IPS-18c (cell line): ENCODE measurements around the gene MDM4.
"Not testable (repeated sequence)": the region's sequence is repeated elsewhere in the genome, so short reads cannot be mapped to it uniquely, and the experiment has no call there.

Experiments
- H3K4me3 ChIP-seq: 2 replicates; pipeline ENCODE4 v1.7.0; 2013; ENCODE audit warnings: low read depth, mild to moderate bottlenecking, low read length, moderate library complexity; ENCODE audit not compliant: insufficient read depth
- H3K9me3 ChIP-seq: one replicate; pipeline ENCODE4 v1.6.1; 2013; ENCODE audit warnings: mild to moderate bottlenecking, low read length, moderate library complexity; ENCODE audit not compliant: control insufficient read depth, insufficient read depth

MDM4 gene

DNA sequence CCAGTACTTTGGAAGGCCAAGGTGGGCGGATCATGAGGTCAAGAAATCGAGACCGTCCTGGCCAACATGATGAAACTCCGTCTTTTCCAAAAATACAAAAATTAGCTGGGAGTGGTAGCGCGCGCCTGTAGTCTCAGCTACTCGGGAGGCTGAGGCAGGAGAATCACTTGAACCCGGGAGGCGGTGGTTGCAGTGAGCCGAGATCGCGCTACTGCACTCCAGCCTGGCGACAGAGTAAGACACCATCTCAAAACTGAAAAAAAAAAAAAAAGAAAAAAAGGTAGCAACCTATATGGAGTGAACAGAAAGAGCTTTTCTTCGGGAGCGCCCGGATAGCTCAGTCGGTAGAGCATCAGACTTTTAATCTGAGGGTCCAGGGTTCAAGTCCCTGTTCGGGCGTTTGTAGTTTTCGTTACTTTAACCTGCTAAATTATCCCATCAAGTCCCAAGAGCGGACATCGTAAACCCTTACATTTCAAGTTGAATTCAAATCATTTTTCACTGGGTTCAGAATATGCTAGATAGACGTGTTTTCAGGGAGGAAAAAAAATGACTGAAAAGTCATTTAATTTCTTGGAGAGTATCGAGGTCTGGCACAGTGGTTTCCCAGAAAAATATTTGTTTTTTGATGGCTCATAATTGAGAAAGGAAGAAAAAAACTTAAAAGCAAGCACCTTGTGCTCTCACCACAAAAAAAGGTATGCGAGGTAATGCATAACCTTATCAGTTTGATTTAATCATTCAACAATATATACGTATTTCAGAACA lies 9.8 kb upstream of the MDM4 start:
- peak overlapping the region; percentile 47; the same call in 1 of the 2 replicates for H3K4me3 ChIP-seq
- no peaks in the 10 kb centered on the region for H3K9me3 ChIP-seq

DNA sequence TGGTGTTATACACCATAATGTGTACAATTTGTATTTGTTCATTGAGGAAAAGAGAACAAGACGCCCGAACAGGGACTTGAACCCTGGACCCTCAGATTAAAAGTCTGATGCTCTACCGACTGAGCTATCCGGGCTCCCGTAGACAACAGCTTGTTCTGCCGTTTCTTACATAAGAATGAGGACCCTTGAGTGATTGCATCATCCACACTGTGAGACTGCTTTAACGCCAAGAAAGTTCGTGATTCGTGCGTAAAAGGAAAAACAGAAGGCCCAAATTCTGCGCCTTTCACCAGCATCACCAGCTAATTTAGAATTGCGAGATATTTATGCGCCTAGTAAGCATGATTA lies 9.3 kb upstream of the MDM4 start:
- peak overlapping the region; percentile 60 for H3K4me3 ChIP-seq
- H3K9me3 ChIP-seq = no peaks in the 10 kb centered on the region

DNA sequence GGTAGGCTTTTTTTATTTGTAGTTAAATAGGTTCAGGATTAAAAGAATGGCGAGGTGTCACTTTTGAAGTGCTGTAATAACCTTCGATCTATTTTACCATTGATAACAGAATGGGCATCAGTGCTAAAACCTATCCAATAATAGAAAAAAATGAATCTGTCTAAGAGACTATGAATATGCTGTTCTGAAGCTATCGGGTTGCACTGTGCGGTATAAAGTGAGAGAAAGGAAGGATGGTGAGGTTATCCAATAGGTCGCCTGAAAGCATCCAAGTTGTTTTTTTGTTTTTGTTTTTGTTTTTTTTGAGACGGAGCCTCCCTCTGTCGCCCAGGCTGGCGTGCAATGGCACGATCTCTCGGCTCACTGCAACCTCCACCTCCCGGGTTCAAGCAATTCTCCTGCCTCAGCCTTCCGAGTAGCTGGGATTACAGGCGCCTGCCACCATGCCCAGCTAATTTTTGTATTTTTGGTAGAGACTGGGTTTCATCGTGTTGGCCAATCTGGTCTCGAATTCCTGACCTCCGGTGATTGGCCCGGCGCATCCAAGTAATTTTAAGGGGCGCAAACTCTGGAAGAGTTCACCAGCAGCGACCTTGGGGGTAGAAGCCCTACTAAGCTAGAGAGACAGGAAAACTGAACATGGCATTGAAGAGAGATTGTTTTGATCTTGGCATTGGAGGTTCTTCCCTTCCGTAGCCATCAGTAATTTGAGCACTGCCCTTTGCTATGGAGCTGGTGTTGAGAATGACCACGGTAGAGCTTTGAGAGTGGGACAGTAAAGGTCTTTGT lies 8.7 kb upstream of the MDM4 start:
- H3K9me3 ChIP-seq = no peaks in the 10 kb centered on the region

DNA sequence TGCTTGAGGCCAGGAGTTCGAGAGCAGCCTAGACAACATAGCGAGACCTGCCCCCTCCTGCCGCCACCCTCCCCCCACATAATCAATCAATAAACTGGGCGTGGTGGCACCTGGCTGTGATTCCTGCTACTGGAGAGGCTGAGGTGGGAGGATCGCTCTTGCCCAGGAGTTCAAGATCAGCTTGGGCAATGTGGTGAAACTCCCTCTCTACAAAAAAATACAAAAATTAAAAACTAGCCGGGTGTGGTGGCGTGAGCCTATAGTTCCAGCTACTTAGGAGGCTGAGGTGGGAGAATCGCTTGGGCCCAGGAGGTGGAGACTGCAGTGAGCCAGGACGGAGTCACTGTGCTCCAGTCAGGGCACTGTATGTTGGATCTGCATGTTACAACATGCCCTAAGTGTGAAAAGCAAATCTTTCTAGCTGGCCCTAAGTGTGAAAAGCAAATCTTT lies 7.0 kb upstream of the MDM4 start:
- no peak overlapping the region for H3K4me3 ChIP-seq
- H3K9me3 ChIP-seq = peaks cover 2% of the 10 kb centered on the region

More for the DNA sequence above, 8.7 kb upstream of the MDM4 start:
- peak overlapping the region; percentile 60 for H3K4me3 ChIP-seq

DNA sequence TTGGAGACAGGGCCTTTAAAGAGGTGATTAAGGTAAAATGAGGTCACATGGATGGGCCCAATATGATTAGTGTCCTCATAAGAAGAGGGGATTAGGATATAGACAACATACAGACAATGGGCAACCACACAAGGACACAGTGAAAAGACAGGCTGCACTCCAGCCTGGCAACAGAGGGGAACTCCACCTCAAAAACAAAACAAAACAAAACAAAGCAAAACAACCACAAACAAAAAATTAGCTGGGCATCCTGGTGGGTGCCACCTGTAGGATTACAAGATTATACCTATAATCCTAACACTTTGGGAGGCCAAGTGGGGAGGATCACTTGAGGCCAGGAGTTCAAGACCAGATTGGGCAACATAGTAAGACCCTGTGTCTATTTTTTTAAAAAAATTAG lies 4.8 kb upstream of the MDM4 start:
- peaks cover 2% of the 10 kb centered on the region for H3K9me3 ChIP-seq
- no peak overlapping the region for H3K4me3 ChIP-seq

DNA sequence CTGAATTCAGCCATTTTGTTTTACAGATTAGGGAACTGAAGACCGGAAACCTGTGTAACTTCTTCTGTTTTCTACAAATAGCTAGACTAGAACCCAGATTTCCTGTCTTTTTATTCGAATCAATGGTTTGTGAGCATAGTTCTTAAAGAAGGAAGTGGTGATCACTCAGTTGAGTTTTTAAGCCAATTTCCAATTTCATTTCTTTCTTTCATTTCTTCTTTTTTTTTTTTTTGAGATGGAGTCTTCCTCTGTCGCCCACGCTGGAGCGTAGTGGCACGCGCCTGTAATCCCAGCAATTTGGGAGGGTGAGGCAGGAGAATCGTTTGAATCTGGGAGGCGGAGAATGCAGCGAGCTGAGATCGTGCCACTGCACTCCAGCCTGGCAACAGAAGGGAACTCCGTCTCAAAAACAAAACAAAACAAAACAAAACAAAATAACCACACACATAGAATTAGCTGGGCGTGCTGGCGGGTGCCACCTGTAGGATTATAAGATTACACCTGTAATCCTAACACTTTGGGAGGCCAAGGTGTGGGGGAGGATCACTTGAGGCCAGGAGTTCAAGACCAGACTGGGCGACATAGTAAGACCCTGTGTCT lies 3.0 kb upstream of the MDM4 start:
- peaks cover 2% of the 10 kb centered on the region for H3K9me3 ChIP-seq
- H3K4me3 ChIP-seq = no peak overlapping the region

DNA sequence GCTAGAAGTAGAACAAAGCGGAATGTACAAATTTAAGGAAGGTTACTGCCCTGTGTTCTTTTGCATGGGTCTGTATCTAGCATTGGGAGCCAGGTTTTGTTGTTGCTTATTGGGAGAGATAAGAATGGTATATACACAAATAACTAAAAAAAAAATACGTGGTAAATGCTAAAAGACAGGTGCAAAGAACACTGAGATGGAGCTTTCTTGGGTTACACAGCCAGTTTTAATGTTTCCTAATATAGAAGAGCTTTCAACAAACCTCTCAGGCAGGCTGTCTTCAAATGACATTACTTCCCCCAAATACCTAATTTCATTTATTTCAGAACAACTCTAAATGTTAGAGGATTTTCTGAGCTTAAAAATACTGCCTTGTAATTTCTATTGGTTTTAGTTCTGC lies 1.4 kb upstream of the MDM4 start:
- Histone ChIP-seq H3K4me3 (no peak overlapping the region), H3K9me3 (peaks cover 2% of the 10 kb centered on the region)

DNA sequence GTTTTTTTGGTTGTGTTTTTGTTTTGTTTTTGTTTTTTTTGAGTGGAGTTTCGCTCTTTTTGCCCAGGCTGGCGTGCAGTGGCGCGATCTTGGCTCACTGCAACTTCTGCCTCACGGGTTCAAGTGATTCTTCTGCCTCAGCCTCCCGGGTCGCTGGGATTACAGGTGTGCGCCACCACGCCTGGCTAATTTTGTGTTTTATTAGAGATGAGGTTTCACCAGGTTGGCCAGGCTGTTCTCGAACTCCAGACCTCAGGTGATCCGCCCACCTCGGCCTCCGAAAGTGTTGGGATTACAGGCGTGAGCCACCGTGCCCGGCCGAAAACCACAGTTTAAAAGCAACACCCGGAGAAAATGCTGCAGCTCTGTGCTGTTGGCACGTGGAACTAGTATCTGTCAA lies 1.2 kb downstream of the MDM4 start:
- H3K9me3 ChIP-seq = not testable (repeated sequence)
- peak overlapping the region; percentile 94; the same call in 1 of the 2 replicates for H3K4me3 ChIP-seq

DNA sequence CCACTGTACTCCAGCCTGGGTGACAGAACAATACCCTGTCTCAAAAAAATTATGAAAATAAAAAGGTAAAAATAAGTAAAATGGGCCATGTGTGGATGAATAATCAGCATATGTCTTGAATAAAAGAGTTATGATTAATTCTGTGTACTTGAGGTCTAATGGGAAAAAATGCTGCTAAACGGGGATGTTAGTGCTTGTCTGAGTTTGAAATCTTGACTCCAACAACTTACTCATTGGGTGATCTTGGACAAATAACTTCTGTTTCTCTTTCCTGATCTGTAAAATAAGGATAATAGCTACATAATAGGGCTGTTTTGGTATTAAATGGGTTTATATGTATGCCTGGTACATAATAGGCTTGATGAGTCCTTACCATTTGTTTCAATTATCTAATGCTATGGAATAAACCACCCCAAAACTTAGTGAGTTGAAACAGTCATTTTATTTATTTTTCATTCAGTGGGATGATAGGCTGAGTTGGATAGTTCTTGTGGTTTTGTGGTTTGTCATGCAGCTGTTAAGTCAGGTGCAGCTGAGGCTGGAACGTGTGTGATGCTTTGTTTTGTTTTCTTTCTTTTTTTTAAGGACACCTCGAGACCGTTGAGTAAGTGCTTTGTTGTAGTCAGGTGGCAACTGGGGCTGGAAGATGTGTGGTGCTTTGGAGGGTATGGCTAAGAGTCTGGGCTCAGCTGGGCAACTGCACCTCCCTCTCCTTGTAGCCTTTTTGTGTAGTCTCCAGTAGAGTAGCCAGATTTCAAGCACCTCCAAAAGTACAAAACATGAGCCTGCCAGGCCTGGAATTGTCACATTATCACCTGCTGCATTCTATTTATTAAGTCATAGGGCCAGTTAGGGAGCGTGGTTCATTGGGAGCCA lies 4.9 kb downstream of the MDM4 start:
- no peaks in the 10 kb centered on the region for H3K9me3 ChIP-seq
- H3K4me3 ChIP-seq = no peak overlapping the region

DNA sequence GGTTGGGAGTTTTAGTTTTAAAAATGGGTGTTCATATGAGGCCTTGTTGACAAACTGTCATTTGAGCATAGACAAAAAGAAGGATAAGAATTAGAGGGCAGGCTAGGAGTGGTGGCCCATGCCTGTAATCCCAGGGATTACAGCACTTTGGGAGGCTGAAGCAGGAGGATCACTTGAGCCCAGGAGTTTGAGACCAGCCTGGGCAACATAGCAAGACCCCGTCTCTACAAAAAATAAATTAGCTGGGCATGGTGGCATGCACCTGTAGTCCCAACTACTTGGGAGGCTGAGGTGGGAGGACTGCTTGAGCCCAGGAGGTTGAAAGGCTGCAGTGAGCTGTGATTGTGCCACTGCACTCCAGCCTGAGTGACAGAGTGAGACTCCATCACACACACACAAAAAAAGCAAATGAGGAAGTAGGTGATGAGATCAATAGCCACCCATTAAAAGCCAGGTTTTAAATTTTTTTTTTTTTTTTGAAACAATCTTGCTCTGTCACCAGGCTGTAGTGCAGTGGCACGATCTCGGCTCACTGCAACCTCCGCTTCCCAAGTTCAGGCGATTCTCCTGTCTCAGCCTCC lies 5.8 kb downstream of the MDM4 start:
- H3K9me3 ChIP-seq, H3K4me3 ChIP-seq: not testable (repeated sequence)

DNA sequence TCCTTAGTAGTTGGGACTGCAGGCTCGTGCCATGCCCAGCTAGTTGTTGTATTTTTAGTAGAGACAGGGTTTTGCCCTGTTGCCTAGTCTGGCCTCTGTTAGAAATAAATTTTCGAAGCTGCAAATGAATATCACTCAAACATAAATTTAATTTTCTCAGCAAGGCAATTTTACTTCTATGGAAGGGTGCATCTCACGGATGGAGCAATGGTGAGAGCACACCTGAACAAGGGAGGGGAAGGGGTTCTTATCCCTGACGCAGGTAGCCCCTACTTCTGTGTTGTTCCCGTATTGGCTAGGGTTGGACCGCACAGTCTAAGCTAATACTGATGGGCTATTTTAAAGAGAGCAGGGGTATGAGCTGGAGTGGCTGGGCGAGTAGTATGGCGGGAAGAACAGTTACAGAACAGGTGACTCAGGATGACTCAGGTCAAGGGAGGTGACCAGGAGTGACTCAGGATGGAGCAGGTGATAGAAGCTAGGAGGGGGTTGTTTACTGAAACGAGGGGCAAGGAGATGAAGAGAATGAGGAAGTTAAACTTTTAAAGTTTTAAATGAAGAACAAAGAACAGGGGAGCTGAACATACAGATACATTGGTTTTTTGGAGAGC lies 7.5 kb downstream of the MDM4 start:
- H3K4me3 ChIP-seq = no peak overlapping the region

DNA sequence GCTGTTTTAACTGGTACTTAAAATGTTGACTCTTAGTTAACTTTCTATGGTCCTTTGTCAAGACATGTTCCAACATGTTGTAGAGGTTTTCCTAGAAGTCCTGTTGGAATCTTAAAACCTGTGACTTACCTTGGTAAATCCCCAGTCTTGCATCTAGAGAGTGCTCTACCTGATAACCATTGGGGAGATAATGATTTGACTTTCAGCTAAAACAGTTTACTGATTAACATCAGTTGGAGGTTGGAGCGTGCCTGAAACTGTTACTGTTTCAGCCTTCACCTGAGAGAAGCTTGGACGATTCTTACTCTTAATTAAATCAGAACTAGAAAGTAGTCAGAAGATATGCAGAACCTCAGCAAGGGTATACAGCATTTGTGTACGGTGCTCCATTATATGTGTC lies 8.8 kb downstream of the MDM4 start:
- Histone ChIP-seq H3K4me3 (no peak overlapping the region), H3K9me3 (no peaks in the 10 kb centered on the region)

More for the DNA sequence above, 7.5 kb downstream of the MDM4 start:
- no peaks in the 10 kb centered on the region for H3K9me3 ChIP-seq

DNA sequence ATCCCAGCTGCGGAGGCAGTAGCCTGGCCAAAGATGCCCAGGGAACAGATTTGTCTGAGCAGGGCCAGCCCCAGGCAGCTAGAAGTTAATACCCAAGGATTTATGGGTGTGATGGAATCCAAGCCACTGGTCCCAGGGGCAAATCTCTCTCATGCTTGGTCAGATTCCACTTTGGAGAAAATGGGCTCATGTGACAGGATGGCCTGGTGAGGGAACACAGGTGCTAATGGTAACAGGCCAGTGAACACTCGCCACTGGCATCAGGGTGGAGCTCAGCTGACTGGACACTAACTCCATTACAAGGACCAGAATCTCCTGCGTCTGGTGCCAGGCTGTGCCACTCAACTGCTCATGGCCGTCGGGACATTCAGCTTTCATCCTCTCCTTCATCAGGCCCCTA lies 12.0 kb downstream of the MDM4 start:
- Histone ChIP-seq H3K4me3 (no peak overlapping the region), H3K9me3 (no peaks in the 10 kb centered on the region)

DNA sequence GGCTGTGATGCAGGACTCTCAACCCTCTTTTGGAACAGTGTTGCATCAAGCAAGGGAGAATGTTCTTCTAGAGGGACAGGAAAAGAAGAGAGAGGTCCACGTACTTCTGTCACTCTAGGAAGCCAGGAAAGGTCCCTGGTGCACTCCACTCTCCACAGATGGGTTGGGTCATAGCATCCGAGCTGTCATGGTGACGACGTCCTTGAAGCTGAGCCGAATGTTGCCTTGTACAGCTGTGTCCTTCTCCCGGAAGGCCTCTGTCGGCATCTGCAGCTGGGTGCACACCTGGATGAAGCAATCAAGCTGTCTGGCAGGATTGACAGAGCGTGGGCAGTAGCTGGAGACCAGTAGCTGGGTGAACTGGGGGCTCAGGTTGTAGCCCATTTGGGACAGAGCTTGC lies 12.5 kb downstream of the MDM4 start:
- Histone ChIP-seq H3K4me3 (no peak overlapping the region), H3K9me3 (no peaks in the 10 kb centered on the region)

DNA sequence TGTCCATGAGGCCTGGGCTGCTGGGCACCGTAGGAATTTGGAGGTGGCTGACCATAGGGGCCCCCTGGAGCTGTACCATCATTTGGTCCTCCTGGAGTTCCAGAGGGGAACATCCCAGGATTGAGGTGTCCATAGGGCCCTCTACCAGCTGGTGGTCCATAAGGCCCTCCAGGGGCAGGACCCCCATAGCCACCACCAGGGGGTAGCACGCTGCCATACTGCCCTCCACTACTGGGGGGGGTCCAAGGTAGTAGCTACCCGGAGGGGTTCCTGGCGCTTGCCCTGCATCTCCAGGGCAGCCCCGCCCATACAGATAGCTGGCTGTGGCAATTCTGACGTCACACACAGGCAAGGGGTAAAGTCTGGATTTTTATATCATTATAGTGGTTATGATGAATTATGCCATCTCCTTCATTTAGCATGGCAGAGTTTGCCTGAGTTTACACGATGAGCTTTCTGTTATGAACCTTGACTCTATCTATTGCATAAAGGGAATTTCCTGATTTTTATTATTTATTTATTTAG lies 13.2 kb downstream of the MDM4 start:
- Histone ChIP-seq H3K4me3 (no peak overlapping the region), H3K9me3 (no peaks in the 10 kb centered on the region)

DNA sequence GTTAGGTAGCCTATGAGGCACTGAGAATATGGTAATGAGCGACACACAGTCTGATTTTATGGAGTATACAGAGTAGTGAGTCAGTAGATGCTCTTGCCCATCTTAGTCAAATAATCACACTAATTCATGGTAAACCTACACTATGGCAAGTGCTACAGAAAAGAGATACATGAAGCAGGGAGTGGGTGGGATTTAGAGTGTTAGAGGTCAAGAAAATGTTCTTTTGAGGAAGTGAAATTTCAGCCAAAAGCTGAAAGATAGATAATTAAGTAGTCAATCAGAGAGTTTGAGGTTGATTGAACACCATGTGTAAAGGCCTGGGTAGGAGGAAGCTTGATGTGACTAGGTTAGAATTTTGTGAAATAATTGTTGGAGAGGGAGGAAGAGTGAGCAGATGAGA lies 14.7 kb downstream of the MDM4 start:
- no peak overlapping the region for H3K4me3 ChIP-seq
- no peaks in the 10 kb centered on the region for H3K9me3 ChIP-seq
